ENCODE data around the gene OPN3.

Gene OPN3

GRCh38 chr1:241615043-241615974 is 24.9 kb downstream of the OPN3 start:
- DNase-seq: no peak

DNA sequence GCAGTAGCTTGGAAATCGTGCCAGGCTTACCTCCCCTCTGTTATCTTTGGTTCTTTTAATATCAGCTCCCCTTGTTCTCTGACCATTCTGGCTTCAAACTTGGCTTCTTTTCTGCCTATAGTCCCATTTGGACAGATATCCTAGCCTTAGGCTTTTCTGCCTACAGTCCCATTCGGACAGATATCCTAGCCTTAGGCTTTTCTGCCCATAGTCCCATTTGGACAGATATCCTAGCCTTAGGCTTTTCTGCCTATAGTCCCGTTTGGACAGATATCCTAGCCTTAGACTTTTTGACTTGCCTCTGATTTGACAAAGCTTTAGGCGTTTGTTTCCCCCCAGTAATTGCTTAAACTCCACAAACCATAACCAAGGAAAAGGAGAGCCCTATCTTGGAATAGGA is 25.6 kb downstream of the OPN3 start:
- no peak for DNase-seq

GRCh38 chr1:241614144-241614543 is 26.0 kb downstream of the OPN3 start:
- DNase-seq: no peak

DNA sequence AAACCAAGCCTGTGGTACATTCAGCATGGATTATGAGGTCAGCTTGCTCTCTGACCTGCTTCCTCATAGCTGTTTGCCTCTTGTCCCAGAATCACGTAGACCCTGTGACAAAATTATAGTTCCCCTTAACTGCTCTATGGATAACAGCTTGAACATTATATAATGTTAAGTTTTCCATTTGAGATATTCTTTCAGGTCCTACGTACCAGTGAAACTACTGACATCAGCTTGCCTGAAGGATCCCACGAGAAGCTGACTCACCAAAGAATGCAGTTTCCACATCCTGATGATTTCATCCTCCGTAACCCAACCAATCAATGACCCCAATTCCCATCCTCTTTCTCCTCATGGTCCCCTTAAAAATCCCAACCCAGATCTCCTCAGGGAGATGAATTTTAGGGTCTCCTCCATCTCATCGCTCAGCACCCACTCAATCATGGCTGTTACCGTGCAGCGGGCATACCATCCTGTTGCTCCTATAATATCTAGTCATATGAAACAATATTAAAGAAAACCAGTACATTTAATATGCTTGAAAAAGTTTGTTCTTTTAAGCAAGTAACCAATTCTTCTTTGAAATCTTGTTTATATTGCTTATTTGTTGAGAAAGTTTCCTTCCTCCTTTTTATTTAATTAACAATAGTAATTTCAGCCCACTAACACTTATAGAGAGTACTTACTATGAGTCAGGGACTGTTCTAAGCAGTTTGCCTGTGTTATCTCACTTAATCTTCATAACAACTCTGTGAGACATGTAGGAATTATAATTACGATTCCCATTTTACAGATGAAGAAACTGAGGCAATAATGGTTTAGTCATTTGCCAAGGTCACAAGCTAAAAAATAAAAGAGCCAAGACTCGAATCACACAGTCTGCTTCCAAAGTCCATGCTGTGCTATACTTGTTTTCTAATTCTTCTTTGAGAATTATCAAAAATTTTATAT is 27.4 kb downstream of the OPN3 start:
- no peak for DNase-seq

DNA sequence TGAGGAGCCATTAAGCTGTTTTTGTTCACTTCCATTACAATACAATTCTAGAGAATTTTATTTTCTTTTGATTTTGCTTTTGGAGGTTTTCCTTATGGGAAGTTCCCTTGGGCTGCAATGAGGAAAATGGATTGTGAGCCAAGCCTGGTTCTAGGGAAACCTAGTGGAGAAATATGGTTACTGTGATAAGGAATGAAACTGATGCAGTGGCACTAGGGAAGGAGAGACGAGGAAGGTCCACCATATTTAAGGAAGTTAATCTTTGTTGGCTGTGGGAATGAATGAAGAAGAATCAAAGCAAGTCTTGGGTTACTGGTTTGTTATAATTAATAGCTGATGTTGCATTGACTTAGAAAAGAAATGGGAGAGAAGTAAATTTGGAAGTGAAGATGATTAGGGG is 28.4 kb downstream of the OPN3 start:
- no peak for DNase-seq

DNA sequence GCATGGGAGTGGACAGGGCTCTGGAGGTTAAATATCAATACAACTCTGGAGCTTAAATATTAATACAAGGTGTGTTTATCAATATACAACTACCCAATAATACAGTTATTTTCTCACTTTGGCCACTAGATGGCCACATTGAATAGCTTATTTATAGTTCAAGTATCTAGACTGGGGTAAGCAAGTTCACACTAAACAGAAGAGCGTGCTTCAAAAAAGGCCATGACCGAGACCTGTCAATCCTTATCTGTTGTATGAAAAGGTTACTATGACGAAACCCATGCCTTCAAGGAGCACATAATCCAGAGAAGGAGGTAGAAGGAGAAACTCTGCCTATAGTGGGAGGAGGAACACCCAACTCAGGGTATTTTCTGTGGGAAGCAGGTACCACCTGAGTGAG is 29.1 kb downstream of the OPN3 start:
- peak; percentile 70 for DNase-seq

GRCh38 chr1:241610056-241610815 is 29.9 kb downstream of the OPN3 start:
- DNase-seq: peak; percentile 92

- DNase-seq: no peak
Observed at GRCh38 chr1:241608379-241609033, 31.7 kb downstream of the OPN3 start.

- DNase-seq: no peak
Observed at GRCh38 chr1:241607497-241607896, 32.7 kb downstream of the OPN3 start.

GRCh38 chr1:241606544-241606943 is 33.6 kb downstream of the OPN3 start:
- no peak for DNase-seq

- peak; percentile 19 for DNase-seq
Observed at GRCh38 chr1:241605146-241605805, 34.9 kb downstream of the OPN3 start.

- DNase-seq: no peak
Observed at GRCh38 chr1:241603731-241604245, 36.4 kb downstream of the OPN3 start.

- no peak for DNase-seq
Observed at GRCh38 chr1:241600496-241600901, 39.7 kb downstream of the OPN3 start.

DNA sequence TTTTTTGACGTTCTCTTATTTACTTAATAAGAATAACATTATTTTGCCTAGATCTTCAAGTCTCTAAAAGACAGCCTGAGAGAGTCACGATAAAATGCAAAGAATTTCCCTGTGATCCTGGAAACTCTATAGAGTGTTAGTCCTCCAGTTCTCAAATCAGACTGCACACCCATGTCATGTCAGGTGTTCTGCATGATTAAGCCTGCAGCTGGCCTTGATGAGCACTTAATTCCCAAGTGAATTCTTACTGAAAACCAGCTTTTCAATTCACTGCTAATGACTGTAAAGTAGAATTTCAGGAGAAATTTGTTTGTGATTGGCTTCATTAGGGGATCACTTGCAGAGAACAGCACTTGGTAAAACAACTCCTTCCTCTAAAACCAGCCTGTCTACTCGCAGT is 41.9 kb downstream of the OPN3 start:
- DNase-seq: peak; percentile 26

DNA sequence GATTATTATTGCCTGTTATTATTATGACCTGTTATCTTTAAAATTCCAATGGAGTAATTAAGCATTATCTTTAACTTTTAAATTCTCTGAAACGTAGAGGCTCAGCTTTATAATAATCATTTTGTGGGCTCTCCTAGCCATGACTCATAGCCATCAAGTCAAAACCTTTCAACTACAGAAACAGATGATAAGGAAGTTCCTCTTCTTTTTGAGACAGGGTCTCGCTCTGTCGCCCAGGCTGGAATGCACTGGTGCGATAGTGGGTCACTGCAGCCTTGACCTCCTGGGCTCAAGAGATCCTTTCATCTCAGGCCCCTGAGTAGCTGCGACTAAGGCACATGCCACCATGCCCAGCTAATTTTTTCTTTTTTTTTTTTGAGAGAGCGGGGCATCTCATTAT is 43.5 kb downstream of the OPN3 start:
- no peak for DNase-seq

DNA sequence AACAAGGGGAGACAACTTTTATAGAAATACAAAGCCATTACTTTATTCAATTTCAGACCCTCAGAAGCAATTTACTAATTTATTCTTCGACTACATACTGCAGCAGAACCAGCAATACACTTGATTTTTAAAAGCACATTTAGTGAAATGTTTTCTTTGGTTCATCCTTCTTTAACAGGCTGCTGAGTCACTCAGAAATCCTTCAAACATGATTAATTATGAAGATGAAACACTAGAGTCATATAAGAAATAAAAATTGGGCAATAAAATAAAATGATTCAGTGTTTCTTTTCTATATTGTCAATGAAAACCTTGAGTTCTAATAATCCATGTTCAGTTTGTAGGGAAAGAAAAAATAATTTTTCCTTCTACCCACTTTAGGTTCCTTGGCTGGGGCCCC is 47.0 kb downstream of the OPN3 start:
- no peak for DNase-seq

GRCh38 chr1:241592273-241592958 is 47.8 kb downstream of the OPN3 start:
- no peak for DNase-seq

- DNase-seq: no peak
Observed at GRCh38 chr1:241591736-241592135, 48.4 kb downstream of the OPN3 start.

DNA sequence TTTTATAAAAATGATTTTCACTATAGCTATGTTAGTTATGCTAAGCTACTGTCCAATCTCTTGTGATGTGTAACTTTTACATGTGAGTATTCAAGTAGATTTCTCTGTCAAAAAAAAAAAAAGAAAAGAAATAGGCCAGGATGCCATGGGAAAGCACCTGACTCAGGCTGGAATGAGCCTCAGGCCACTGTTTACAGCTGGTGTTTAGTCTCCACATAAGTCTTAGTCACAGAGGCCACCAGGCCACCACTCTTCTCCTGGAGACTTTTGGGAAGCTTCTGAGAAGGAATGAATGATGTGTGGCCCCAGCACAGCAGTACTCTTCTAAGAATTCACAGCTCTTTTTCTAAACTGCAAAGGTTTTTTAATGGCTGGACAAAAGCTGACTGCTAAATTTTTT is 48.9 kb downstream of the OPN3 start:
- peak; percentile 20 for DNase-seq

GRCh38 chr1:241590719-241591118 is 49.5 kb downstream of the OPN3 start:
- peak; percentile 46 for DNase-seq

DNA sequence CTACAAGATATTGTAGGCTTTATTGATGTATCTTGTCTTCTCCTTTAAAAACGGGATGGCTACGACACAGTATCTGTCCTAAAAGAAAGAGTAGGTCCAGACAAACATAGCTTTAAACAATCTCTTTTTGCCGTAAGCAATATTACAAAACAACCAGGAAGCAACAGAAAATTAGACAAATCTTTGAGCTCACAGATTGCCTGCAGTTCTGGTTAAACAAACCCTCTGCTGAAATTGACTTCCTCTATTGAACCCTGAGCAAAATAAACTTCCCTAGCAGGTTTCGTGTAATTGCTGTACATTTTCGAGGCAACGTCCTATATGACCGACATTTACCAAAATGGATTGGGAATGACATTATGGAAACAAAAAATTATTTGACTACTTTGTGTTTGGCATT is 50.6 kb downstream of the OPN3 start:
- DNase-seq: peak; percentile 38

Data from NCI-H146 (cell line).